ENCODE measurements around the gene GTF2H2C.

DNA sequence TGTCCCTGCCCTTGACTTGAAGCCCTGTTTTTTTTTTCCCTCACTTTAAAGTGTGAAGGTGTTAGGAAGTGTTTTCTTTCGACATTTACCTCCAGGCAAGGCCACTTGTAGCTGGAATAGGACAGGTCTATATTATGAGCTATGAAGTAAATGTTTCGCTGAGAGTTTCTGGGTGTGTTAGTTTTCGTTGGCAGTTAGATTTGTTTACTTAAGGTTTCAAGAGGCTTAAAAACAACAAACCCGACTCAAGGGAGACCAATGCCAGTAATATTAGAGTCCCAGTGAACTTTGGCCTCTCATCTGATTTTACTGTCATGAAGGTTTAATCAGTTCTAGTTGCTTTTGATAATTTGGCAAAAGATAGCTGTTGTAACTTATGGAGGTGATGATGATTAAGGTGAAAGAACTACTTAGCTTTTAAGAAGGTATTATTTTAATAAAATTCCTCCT lies 42.2 kb upstream of the GTF2H2C start:
- TF ChIP-seq, protein P1, sequence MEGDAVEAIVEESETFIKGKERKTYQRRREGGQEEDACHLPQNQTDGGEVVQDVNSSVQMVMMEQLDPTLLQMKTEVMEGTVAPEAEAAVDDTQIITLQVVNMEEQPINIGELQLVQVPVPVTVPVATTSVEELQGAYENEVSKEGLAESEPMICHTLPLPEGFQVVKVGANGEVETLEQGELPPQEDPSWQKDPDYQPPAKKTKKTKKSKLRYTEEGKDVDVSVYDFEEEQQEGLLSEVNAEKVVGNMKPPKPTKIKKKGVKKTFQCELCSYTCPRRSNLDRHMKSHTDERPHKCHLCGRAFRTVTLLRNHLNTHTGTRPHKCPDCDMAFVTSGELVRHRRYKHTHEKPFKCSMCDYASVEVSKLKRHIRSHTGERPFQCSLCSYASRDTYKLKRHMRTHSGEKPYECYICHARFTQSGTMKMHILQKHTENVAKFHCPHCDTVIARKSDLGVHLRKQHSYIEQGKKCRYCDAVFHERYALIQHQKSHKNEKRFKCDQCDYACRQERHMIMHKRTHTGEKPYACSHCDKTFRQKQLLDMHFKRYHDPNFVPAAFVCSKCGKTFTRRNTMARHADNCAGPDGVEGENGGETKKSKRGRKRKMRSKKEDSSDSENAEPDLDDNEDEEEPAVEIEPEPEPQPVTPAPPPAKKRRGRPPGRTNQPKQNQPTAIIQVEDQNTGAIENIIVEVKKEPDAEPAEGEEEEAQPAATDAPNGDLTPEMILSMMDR (IDR thresholded peaks at IDR 0.05), result no peak
- no peak for TF ChIP-seq POLR2A (IDR thresholded peaks at IDR 0.05)
- no peak for TF ChIP-seq POLR2AphosphoS5 (IDR thresholded peaks at IDR 0.05)
